PC-9 (cell line): ENCODE results near the gene TBC1D13.

Experiments
- EZH2 ChIP-seq: fragments of 200-600 bp; sonication (generic); IDR thresholded peaks from 2 replicates; pipeline ENCODE4 v1.8.0; 2017; ENCODE audit warnings: antibody characterized with exemption, low read depth
- TF ChIP-seq, protein P1 (sequence below): fragments of 200-600 bp; sonication (generic); conservative IDR thresholded peaks from 2 replicates; pipeline ENCODE4 v1.6.1; 2017; ENCODE audit warnings: mixed run types, antibody characterized with exemption, mild to moderate bottlenecking, moderate library complexity

DNA sequence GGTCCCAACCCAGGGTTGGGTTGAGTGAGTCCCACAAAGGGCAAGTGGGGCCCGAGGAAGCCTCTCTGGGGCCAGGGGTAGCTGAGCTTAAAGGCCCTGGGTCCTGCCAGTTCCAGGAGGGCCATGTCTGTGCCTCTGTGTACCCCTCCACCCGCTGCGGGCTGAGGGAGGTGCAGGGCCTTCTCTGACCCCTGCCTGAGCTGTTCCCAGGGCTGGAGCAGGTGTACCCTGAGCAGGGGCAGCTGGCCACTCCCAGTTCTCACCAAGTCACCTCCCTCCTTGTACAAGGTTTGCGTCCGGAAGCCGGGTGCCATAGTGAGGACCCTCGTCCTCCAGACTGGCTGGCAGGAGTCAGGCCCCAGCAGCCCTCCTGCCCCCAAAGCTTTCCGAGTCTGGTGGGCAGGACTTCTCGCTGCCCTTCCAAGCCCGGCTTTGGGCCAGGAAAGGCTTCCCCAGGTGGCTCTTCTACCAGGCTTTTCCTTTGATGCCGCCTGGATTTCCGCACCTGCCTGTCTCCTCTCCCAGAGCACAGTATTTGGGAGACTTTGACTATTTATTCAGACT is 22.1 kb downstream of the TBC1D13 start:
- TF ChIP-seq, protein P1, sequence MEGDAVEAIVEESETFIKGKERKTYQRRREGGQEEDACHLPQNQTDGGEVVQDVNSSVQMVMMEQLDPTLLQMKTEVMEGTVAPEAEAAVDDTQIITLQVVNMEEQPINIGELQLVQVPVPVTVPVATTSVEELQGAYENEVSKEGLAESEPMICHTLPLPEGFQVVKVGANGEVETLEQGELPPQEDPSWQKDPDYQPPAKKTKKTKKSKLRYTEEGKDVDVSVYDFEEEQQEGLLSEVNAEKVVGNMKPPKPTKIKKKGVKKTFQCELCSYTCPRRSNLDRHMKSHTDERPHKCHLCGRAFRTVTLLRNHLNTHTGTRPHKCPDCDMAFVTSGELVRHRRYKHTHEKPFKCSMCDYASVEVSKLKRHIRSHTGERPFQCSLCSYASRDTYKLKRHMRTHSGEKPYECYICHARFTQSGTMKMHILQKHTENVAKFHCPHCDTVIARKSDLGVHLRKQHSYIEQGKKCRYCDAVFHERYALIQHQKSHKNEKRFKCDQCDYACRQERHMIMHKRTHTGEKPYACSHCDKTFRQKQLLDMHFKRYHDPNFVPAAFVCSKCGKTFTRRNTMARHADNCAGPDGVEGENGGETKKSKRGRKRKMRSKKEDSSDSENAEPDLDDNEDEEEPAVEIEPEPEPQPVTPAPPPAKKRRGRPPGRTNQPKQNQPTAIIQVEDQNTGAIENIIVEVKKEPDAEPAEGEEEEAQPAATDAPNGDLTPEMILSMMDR: no peak
- no peak for TF ChIP-seq EZH2
